A204.1 (cell line): Measurements from ENCODE around the gene BPIFB6.

Experiments
- FAIRE-seq: peaks from 2 replicates; lab custom pipeline; 2012; peaks lifted over from hg19 to GRCh38; lab: Jason Lieb, UNC

BPIFB6 gene

GRCh38 chr20:33064572-33065287 is 33.3 kb downstream of the BPIFB6 start:
- FAIRE-seq = no peak

GRCh38 chr20:33065785-33066184 is 34.3 kb downstream of the BPIFB6 start:
- FAIRE-seq = no peak

- FAIRE-seq = no peak
Observed at GRCh38 chr20:33067806-33068205, 36.4 kb downstream of the BPIFB6 start.

GRCh38 chr20:33068251-33068939 is 36.9 kb downstream of the BPIFB6 start:
- FAIRE-seq = no peak

GRCh38 chr20:33069673-33070072 is 38.2 kb downstream of the BPIFB6 start:
- no peak for FAIRE-seq

- FAIRE-seq = no peak
Observed at GRCh38 chr20:33070111-33071053, 38.9 kb downstream of the BPIFB6 start.

- FAIRE-seq = no peak
Observed at GRCh38 chr20:33071198-33071597, 39.8 kb downstream of the BPIFB6 start.

GRCh38 chr20:33072362-33072761 is 40.9 kb downstream of the BPIFB6 start:
- FAIRE-seq = no peak

GRCh38 chr20:33072813-33073212 is 41.4 kb downstream of the BPIFB6 start:
- no peak for FAIRE-seq

GRCh38 chr20:33074675-33075074 is 43.2 kb downstream of the BPIFB6 start:
- no peak for FAIRE-seq

- no peak for FAIRE-seq
Observed at GRCh38 chr20:33075281-33075680, 43.8 kb downstream of the BPIFB6 start.

- no peak for FAIRE-seq
Observed at GRCh38 chr20:33076662-33077372, 45.4 kb downstream of the BPIFB6 start.

GRCh38 chr20:33079259-33079658 is 47.8 kb downstream of the BPIFB6 start, which contains the start of gene BPIFB4:
Gene BPIFB4 (plus strand): TSS chr20:33079643. CDS start chr20:33081527, 1,884 bp downstream.
- no peak for FAIRE-seq

GRCh38 chr20:33081411-33082154 is 50.1 kb downstream of the BPIFB6 start:
- no peak for FAIRE-seq

- FAIRE-seq = no peak
Observed at GRCh38 chr20:33082546-33082945, 51.1 kb downstream of the BPIFB6 start.

- no peak for FAIRE-seq
Observed at GRCh38 chr20:33083544-33084340, 52.3 kb downstream of the BPIFB6 start.

- no peak for FAIRE-seq
Observed at GRCh38 chr20:33084722-33085121, 53.3 kb downstream of the BPIFB6 start.

GRCh38 chr20:33086052-33086722 is 54.7 kb downstream of the BPIFB6 start:
- no peak for FAIRE-seq

GRCh38 chr20:33091147-33091546 is 59.7 kb downstream of the BPIFB6 start:
- no peak for FAIRE-seq

GRCh38 chr20:33091693-33092092 is 60.2 kb downstream of the BPIFB6 start:
- FAIRE-seq = no peak
